Loucy (cell line): ENCODE results near the gene TNFAIP3.

ENCODE experiments used
- CTCF ChIP-seq: fragments of 200-600 bp; sonication (generic); conservative IDR thresholded peaks from 2 replicates; pipeline ENCODE4 v1.5.1; 2014; ENCODE audit warnings: mild to moderate bottlenecking, antibody characterized with exemption, low read length
- EZH2phosphoT487 ChIP-seq: fragments of 200-600 bp; IDR thresholded peaks from 2 replicates; pipeline ENCODE4 v1.6.1; 2018; ENCODE audit warnings: antibody characterized with exemption, mild to moderate bottlenecking, moderate library complexity, borderline replicate concordance

- TF ChIP-seq CTCF (no peak), EZH2phosphoT487 (no peak)
Measured at GRCh38 chr6:137904822-137905617, 38.0 kb downstream of the TNFAIP3 start.
